Islet of Langerhans (tissue), 1 donor: ENCODE results near the gene NFKBIE.

Experiments used
- FAIRE-seq: peaks from one replicate; lab custom pipeline; 2011; peaks lifted over from hg19 to GRCh38; lab: Jason Lieb, UNC

Gene NFKBIE

DNA sequence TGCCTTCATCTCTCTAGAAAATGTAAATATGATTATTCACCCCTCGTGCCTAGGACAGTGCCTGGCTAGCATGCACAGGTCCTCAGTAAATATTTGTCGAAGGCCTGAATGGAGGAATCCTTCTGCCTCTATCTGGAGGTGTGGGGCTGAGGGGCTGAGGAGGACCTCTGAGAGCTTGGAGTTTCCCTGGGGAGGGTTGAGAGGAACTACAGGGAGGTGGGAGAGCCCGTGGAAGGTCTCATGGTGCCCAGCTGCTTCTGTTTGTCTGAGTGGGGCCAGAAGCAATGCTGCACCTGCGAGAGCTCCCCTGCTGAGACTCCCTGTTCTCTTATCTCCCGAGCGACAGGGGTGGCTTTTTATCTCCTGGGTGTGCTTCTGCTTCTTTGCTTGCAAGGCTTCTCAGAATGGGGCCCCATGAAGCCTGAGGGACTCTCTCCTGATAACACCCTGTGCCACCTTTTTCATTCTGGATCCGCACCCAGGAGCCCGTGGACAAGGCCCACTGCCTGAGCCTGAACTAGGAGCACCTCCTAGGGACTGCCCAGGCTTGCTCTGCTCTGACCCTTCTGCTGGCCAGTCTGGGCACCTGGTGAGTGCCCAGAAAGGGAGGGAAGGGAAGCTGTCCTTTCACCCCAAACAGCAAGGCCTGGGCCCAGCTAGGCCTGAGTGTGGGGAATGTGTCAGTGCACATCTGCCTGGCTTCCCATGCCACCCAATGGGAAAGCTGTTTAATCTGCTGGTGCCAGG is 39.6 kb downstream of the NFKBIE start:
- no peak for FAIRE-seq

DNA sequence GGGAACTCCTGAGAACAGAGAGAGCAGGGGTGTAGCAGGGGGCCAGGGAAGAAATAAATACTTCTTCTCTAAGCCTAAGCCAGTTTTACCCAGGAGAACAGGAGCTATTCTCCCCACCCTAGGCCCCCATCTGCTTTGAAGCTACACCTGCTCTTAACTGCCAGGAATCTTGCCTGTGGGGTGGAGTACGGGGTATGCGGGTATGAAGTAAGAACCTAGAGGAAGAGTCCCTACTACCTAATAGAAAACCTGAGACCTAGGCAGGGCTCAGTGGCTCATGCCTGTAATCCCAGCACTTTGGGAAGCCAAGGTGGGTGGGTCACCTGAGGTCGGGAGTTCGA is 40.4 kb downstream of the NFKBIE start:
- FAIRE-seq, result no peak

DNA sequence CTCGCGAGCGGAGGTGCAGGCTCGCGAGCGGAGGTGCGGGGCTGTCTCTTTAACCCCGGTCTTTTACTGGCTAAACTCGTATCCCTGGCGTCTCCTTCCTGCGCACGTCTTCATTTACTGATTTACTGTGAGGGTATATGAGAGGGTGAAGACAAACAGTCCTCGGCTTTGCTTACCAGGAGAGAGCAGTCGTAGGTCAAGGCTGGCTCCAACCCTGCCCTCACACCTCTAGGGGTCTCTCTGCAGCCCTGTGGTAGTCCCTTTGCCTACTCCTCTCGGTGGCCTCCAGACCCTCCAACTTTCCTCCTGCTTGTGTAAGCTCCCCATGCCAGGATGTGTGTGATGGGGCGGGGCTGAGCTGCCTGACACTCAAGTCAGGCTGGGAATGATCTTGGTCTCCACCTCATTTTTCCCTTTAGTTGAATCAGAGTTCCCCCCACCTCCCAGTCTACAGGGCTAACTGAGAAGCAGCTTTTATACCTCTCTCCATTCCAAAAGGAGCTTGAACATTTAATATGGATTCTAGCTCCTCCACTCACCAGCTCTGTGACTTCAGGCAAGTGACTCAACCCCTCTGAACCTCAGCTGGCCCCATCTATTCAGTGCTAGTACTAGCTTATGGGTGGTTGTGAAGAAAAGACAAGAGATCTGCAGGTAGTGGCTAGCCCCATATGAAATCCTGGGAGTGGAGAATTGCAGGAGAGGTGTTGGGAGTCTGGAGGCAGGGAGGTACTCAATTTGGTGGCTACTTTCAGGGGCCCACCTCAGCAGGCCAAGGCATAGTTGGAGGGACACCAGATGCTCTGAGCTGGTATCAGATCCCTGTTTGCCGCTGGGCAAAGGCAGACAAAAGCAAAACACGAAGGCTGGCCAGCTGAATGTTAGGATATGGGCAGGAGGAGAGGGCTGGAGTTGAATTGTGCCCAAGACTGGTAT is 41.1 kb downstream of the NFKBIE start:
- no peak for FAIRE-seq

DNA sequence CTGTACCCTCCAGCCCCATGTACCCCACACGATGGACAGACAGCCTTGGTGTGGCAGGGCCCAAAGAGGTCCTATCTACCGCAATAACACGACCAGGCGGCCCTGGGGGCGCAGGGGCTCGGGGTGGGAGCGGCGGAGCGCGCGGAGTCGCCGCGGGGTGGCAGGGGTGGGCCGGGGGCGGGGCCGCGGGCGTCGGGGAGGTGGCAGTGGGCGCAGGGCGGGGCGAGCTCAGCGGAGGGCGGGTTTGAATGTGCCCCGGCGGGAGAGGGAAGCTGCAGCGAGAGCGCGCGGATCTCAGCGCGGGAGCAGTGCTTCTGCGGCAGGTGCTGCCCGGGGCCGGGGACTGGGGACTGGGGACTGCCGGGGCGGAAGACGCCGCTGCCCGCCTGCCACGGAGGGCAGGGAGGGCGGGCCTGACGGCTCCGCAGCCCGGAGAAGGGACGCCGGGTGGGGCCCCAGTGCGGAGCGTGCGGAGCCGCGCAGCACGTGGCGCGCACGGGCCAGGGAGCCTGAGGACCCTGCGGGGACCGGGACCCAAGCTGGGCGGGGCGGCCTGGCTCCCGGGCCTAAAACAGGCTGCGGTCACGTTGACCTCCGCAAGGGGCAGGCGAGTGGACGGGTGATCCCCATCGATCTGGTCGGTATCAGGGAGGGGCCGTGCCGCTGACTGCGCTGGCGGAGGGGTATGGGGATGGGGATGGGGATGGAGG is 41.9 kb downstream of the NFKBIE start, which contains the start of gene SLC29A1:
Gene SLC29A1, plus strand, starts transcription at position 277 of the 710 bp plus-strand sequence. CDS start 3,719 bp downstream, outside the sequence.
- FAIRE-seq, result no peak

DNA sequence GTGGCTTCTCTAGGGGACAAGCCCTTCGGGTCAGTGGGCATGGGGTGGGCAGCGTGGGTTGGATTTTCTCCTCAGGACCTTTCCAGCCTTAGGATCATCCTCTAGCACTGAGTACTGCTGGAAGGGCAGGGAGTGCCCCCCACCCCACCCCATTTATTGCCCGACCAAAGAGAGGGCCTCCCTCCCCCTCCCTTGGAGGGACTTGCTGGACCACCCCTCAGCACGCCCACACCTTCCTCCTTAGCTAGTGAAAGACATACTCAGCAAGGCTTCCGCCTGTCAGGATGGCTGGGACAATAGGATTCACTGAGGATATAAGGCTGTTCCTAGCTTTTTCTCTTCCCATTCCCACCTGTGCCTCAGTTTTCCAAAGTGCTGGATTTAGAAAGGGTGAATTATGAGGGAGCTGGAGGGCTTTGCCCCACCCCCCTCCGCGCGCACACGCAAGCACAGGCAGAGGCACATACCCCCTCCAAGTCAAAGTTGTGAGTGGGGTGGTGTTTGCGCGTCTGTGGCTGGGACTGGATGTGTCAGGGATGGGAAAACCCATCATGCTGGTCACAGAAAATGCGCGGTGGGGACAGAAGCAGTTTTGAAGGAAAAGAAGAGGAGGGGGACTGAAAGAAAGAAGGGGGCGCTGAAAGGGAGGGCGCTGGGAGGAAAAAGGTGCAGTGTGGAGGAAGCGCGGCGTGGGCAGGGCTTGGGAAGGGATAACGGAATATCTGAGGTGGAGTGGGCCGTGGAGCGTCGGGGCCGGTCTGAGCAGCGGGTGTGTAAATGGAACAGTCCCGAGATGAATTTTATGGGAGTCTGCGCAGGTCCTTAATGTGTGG is 42.6 kb downstream of the NFKBIE start:
- FAIRE-seq, result no peak

DNA sequence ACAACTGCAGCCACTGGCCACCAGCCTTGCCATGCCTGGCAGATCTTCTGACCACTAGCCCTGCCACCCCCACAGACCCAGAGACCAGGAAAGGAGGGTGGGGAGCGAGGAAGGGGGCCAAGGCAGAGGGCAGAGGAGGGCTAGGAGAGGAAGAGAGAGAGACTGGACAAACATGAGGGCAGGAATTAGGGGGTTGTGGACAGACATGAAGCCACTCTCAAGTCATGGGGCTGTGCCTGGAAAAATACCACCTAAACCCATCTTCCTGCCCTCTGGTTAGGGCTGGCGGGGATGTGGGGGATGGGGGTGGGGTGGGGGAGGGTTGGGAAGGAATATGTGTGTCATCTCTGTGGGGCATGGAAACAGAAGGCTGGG is 43.4 kb downstream of the NFKBIE start:
- FAIRE-seq, result no peak

DNA sequence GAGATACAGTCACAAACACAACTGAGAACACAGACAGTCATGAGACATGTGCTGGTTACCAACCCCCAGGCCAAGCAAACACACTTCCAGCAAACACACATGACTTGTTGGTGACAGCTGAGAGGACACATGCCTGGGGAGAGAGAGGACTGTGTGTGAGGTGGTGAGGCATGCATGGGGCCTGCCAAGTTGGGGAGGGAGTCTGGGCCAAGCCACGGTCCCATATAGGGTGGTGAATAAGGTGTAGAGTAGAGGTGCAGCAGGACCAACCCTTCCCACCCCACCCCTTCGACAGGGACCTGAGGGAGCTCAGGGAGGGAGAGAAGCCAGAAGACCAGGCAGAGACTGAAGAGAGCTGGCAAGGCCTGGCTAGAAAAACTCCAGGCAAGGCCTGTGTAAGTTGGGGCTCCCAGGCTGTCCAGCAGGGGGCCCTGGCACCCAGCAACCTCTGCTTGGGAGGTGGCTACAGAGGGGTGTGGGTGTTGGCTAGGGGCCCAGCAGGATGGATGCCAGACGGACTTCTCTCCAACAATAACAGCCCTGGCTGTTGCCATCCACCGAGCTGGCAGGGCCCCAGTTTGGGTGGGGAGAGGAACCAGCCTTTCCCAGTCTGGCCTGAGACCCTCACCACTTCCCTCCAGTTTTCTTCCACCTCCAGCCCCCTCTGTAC is 43.9 kb downstream of the NFKBIE start:
- FAIRE-seq, result no peak

DNA sequence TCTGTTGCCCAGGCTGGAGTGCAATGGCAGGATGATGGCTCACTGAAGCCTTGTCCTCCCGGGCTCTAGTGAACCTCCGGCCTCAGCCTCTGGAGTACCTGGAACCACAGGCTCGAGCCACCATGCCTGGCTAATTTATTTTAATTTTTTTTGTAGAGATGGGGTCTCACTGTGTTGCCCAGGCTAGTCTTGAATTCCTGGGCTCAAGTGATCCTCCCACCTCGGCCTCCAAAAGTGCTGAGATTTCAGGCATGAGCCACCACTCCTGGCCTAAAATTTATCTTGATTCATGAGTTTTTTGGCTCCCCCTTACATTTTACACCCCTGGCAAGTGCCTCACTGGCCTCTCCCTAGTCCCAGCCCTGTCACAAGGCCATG is 44.4 kb downstream of the NFKBIE start:
- FAIRE-seq, result no peak

DNA sequence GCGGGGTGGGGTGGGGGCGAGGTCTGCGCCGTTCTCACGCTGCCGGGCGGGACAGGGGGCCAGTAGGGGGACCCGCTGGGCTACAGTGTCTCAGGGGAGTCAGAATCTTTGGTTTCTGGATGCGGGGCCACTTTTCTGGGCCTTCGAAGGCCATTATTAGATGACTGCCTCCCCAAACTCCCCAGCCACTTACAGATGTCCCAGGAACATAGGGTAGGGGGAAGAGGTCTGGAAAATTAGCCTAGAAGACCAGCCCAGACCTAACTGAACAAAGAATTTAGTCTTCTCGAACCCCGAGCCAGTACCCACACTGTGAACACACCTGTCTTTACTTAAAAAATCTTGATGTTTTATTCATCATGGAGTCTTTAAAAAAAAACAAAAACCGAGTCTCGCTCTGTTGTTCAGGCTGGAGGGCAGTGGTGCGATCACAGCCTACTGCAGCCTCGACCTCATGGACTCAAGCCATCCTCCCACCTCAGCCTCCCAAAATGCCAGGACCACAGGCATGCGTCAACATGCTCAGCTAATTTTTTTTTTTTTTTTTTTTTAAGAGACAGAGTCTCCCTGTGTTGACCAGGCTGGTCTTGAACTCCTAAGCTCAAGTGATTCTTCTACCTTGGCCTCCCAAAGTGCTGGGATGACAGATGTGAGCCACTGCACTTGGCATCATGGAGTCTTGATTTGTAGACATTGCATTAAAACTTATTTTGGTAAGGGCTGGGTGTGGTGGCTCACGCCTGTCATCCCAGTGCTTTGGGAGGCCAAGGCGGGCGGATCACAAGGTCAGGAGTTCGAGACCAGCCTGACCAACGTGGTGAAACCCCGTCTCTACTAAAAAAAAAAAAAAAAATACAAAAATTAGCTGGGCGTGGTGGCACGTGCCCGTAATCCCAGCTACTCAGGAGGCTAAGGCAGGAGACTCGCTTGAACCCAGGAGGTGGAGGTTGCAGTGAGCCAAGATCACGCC is 45.3 kb downstream of the NFKBIE start:
- no peak for FAIRE-seq

DNA sequence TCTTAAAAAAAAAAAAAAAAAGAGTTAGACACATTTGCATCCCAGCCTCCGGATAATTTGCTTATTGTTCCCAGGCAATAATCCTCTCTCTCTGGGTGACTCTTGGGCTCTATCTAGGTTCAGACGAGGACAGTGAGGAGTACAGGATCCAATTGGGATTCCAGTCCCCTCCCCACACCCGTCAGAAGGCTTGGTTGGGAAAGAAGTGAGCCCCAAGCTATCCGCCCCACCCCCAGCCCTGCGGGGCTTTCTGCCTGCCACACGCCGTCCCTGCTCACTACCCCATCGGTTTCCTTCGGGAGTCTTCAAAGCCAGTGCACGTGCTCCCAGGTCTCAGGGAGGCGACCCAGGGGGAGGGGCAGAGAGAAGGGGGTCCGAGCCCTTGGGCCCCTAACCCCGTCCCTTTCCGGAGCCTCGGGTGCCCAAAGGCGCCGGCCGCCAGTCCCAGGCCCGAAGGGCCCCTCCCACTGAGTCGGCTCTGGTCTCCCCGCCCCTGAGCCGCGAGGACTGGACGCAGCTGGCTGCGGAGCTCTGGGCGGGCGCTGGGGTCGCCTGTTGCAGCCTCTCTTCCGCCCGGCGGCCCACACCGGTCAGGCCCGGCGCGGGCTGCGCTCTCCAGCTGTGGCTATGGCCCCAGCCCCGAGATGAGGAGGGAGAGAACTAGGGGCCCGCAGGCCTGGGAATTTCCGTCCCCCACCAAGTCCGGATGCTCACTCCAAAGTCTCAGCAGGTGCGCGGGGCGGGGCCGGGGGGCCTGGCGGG is 46.1 kb downstream of the NFKBIE start:
- FAIRE-seq, result no peak

DNA sequence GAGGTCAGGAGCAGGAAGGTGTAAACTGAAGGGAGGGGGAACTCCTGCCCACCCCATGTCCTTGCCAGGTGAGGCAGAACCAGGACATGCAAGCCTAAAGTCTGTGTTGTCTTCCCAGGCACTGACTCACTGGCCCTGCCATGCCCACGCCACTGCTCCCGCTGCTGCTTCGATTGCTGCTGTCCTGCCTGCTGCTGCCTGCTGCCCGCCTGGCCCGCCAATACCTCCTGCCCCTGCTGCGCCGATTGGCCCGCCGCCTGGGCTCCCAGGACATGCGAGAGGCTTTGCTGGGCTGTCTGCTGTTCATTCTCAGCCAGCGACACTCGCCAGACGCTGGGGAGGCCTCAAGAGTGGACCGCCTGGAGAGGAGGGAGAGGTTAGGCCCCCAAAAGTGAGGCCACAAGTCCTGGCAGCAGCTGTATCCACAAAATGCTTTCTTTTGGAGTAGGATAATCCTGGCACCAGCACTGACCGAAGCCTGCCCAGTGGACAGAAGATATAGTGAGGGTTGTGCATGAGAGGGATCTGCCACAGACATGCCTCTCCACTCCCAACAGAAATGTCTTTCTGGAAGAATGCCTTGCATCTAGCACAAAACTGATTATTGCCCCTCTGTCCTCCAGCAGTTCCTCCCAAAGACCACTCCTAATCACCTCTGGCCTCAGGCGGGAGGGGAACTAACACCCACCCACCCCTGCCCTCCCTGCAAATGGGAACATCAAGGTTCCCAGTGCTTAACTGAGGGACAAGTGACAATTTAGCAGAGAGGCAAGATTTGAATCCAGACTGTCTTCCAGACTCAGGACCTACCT is 47.8 kb downstream of the NFKBIE start:
- FAIRE-seq, result no peak

DNA sequence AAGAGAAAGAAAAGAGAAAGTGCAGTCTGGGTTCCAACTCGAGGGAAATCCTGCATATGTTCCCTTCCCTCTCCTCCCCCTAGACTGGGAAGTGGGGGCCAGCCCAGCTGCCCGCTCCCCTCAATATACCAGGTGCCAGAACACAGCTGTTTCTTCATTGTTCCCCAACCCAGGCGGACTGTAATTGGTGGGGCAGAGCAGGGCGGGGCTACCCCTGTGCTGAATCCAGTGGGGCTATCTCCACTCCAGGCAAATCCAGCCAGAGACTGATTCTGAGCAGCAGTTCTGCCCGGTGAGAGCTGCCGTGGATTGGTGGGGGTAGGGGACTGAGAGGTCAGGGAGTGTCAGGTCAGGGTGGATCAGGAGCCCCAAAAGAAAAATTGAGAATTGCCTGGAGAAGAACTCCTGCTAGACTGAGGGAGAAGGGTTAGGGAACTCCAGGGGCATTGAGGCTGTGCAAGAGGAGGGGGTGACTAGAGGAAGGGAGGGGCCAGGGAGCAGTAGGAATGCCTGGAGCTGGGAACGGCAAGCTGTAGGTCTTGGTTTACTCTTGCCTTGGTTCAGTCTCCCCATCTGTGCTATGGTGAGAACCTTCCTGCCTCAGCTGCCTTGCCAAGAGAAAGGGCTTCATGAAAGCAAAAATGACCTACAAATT is 48.5 kb downstream of the NFKBIE start, which contains the start of gene MYMX:
Gene MYMX, plus strand, starts transcription at position 250 of the 655 bp plus-strand sequence. CDS start 546 bp downstream, outside the sequence.
- no peak for FAIRE-seq

DNA sequence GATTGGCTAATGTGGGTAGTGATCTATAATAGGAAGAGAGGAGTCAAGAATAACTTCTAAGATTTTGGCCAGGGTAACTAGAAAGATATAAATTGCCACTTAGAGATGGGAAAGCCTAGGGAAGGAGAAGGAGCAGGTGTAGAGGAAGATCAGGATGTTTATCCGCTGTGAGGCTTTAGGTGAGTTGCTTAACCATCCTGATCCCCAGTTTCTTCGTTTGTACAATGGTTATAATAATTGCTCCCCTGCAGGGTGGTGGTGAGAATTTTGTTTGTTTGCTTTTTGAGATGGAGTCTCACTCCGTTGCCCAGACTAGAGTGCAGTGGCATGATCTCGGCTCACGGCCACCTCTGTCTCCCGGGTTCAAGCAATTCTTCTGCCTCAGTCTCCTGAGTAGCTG is 51.0 kb downstream of the NFKBIE start:
- FAIRE-seq, result no peak

DNA sequence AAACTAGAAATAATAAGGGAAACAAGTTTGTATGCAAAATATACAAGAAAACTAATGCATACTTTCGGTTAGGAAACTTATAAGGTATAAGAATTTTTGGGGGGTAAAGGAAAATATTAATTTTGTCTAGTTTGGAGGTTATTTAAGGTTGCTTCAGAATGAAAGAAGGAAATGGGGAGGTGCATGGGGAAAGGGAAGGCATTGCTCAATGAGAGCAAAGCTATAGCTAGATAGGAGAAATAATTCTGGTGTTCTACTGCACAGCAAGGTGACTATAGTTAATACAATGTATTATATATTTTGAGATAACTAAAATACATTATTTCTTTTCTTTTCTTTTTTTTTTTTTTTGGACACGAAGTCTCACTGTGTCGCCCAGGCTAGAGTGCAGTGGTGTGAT is 54.1 kb downstream of the NFKBIE start:
- no peak for FAIRE-seq
